SIG-M5 (cell line): ENCODE measurements around the gene GJC1.
"Not testable (repeated sequence)": the region's sequence is repeated elsewhere in the genome, so short reads cannot be mapped to it uniquely, and the experiment has no call there.

ENCODE experiments used
- DNase-seq: peaks from one replicate; lab custom pipeline; 2025; lab: John Stamatoyannopoulos, UW

Gene GJC1

DNA sequence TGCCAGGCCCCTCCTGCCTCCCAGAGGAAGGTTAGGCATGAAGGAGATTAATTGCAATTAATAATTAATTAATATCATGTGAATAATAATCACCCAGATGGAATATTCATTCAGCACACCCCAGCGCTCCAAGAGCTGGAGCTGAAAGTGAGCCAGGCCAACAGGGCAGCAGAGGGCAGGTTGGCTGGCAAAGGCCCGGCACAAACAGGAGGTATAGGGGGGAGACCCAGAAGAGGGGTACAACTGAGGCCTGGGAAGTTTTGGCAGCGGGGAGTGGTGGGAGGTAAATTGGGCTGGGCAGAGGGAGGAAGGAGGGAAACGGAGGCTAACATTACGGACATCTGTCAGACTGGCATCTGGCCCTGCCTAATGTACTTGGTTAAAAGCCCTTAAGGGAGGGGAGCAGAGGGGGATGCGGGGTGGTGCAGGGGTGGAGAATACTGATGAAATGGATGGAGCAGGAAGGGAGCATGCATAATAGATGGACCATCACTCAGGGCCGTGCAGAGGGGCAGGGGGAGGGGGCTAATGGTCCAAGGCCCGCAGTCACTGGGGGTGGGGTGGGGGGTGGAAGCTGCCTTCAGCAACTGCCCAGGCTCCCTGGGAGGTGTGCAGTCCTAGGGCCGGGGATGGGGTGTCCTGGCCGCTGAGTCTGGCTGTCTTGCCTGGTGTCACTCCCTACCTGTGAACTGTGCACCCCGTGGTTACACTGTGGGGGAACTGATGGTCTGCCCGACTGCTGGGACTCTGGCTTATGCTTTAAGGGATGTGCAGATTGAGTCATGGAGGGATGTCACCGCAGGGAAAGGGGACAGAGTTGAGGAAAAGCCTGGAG lies 69.4 kb downstream of the GJC1 start:
- DNase-seq = no peak

DNA sequence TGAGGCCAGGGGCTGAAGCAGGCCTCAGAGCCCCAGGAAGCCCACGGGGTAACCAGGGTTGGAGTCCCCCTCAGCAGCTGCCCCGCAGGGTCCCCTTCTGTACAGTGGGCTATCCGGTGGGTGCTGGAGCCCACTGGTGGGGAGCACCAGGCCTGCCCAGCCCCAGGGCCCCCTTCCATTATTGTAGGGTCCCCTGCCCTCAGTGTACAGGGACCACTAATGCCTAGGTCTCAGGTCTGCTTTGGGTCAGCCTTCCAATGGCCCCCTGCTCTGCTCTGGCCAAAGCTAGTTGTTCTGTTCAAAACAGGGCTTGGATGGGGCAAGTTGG lies 70.2 kb downstream of the GJC1 start:
- DNase-seq = no peak

DNA sequence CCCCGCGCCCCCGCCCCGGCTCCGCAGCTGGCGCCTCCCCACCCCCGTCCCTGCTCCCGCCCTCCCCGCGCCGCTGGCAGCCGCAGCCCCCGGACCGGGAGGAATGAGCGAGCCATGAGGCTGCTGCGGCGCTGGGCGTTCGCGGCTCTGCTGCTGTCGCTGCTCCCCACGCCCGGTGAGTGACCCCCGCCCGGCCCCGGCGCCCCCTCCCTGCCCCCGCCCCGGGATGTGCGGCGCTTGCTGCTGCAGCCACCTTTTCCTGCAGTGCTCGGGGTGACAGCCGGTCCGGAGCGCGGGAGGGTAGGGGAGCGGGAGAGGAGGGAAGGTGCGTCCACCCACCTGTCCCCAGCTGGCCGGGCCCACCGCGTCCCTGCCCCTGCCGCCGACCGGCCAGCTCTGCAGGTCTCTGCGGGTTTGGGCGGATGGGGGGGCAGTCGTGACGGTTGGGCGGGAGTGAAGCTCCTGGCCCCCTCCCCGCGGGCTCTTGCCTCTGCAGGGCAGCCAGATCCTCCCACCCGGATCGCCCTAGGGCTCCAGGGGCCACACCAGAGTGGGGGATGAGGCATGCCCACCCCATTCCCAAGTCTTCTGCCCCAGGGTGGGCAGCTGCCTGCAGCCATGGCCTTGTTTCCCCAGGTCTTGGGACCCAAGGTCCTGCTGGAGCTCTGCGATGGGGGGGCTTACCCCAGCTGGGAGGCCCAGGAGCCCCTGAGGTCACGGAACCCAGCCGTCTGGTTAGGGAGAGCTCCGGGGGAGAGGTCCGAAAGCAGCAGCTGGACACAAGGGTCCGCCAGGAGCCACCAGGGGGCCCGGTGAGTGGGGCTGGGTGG lies 70.8 kb downstream of the GJC1 start:
- DNase-seq = no peak

DNA sequence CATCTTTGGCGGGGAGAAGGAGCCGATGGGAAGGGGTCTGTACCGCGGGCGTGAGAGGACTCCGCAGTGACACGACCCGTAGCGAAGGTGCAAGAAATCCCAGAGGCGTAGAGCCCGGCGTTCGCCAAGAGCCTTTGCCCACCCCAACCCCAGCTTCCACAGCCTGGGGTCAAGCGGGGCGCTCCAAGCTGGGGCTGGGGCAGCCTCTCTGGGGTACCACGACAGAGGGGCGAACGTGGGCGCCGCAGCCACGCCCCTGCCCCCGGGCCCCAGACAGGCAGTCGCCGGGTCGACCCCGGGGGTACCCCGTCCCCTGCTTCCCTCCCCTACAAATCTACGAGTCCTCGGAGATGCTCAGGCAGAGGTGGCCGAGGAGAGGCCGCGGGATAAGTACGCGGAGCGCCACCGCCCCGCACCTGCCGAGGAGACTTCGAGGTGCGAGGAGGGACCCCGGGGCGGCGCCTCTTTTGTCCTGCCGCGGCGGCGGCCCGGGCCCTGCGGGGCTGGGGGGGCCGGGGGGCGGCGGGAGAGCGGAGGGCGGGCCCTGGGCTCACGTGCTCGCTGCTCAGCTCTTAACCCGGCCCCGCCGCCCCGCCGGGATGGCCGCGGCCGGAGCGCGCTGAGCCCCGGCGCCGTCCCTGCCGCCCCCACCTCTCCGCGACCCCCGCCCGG lies 71.5 kb downstream of the GJC1 start, which contains the start of gene ADAM11:
TSS of gene ADAM11 (plus strand) at position 575 of the 672 bp plus-strand sequence. CDS start 212 bp downstream, outside the sequence.
- DNase-seq = no peak

DNA sequence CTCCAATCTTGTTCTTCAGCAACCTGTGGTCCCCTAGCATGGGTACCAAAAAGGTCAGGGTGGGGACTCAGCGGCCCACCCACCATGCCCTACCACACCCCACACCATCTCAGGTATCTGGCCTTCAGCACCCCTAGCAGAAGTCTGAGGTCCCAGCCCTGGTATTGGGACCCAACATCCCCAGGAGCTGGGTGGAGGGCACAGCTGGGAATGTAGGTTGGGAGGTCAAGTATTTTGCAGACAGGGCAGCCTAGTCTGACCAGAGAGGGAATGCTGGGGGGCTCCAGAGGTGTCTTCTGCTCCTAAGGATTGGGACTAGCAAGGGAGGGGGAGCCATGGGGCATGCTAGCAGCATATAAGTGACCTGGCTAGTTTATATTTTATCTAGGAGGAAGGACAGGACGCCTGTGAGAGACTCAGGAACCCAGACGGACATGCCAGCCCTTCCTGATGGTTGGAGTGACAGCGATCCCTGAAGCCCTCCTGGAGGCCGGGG lies 72.1 kb downstream of the GJC1 start:
- DNase-seq = no peak

DNA sequence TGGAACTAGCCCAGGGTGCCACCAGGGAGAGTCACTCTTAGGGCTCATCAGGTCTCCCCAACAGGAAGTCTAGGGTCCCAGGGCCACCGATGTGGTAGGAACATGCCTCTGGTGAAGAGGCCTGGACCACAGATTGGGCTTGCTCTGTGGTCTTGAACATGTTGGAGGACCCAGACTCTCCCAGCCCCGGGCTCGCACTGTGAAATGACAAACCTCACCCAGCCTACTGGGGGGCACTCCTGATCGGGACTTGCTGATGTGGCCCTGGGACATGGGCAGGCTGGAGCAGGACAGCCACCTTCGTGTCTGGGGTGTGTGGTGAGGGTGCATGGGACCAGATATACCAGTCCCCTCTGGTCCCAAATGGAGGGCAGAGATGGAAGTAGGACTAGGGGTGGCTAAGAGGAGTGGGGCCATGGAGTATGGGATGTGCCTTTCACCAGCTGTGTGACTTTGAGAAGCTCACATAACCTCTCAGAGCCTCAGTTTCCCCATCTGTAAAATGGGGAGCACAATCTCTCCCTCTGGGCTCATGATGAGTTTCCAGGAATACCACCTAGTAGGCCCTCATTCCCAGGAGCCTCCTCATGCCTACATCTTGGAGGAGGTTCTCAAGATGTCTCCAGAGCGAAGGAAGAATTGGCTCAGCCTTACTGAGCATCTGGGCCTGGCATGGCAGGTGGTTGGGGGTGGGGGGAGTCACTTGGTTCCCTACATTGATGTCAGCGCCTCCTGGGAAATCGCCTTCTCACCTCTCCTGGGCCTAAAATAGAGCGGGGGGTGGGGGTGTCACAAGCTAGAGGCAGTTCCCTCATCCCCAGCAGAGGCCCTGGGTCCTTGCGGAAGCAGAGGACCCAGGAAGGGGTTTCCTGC lies 72.8 kb downstream of the GJC1 start:
- no peak for DNase-seq

DNA sequence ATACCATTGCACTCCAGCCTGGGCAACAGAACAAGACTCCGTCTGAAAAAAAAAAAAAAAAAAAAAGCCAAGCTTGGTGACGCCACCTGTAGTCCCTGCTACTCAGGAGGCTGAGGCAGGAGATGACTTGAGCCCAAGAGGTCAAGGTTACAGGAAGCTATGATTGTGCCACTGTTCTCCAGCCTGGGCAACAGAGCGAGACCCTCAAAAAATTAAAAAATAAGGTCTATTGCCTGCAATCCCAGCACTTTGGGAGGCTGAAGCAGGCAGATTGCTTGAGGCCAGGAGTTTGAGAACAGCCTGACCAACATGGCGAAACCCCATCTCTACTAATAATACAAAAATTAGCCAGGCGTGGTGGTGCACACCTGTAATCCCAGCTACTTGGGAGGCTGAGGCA lies 74.9 kb downstream of the GJC1 start:
- not testable (repeated sequence) for DNase-seq

DNA sequence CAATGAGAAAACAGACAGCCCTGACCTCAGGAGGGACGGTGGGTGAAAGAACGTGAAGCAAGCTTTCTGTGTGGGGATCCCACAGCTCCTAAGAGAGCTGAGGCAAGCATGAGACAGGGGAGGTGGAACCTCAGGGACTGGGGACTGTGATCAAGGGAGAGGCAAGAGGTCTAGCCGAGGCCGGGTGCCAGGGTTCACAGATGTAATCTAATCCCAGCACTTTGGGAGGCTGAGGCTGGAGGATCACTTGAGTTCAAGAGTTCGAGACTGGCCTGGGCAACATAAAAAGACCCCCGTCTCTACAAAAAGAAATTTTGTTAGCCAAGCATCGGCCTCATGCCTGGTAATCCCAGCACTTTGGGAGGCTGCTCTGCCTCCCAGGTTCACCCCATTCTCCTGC lies 75.8 kb downstream of the GJC1 start:
- DNase-seq = no peak

DNA sequence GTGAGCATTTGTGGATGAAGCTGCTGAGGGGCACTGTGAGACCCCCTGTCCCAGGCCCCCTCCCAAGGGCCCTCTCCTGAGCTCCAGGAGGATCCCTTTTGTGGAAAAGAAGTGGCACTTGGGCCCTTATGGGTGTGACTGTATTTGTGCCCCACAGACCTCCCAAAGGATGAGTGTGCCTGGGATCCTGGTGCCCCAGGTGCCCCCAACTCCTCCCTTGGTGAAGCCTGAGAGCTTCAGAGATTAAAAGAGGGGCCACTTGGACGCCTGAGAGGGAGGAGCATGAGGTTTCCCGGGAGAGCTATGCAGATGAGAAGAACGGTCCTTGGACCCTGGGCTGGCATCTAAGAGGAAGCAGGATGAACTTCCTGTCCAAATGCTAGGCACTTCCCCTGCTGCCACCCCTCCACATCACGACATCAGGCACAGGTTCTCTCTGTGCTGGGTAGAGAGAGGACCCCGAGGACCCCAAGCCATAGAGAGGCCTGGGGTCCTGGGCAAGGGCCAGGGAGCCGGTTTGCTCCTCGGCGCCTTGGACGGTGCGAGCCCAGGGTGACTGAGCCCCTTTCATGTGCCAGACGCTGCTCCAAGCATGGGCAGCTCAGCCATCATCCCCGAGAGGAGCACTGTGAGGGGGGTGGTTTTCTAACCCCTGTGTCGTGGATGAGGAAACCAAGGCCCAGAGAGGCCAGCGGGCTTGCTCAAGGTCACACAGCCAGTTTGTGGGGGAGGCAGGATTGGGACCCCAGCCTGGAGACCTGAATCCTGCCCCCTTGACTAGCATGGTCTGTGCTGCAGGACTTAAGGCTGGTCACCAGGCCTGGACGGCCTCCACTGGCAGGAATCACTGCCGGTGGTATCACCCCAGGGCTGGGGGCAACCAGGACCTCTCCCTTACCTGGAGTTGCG lies 76.9 kb downstream of the GJC1 start:
- DNase-seq = no peak

DNA sequence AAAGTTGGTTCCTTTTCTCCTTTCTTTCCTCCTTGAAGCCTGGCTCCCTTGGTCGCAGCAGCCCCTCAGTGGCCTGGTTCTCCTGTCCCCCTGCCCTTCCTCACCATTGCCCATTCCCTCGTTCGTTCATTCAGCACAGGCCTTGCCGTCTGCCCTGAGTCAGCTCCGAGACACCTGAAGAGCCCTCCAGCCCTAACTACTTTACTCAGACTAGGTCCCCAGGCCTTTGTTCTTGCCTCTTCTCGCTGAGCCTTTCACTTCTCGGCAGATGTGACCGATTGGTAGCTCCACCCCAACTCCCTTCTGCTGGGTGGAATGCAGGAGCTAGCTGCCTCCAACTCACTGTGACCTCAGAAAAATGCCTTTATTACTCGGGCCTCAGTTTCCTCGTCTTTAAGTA lies 78.3 kb downstream of the GJC1 start:
- no peak for DNase-seq

DNA sequence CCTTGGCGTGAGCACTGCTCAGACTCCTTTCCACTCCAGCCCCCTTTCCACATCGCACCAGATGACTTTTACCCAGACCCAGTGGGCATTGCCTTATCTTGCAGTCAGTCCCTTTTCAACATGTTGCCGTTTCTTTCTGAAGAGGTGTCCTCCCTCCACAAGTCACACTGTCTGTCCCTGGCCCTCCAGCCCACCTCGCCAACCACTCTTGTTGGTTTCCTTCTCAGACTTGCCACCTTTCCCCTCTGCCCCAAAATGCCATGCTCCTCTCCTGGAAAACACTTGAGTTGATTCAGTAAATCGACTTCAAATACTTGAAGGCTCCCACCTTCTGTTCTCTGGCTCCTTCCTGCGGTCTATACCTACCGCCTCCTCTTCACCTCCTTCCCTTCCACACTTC lies 78.8 kb downstream of the GJC1 start:
- no peak for DNase-seq

DNA sequence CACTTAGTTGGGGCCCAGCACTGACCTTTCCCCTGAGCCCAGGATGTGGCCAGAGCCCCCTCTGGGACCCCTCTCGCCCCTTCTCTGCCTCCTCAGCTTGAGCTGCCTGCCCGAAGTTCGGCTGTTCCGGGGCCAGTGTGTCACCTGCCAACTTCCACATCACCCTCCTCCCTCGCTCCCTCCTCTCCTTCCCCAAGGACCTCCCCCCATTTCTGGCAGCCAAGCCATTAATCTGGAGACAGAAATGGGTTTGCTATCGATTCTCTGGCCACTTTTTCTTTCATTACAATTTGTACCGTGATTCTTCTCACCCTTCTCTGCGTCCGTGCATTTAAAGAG lies 80.1 kb downstream of the GJC1 start:
- no peak for DNase-seq

DNA sequence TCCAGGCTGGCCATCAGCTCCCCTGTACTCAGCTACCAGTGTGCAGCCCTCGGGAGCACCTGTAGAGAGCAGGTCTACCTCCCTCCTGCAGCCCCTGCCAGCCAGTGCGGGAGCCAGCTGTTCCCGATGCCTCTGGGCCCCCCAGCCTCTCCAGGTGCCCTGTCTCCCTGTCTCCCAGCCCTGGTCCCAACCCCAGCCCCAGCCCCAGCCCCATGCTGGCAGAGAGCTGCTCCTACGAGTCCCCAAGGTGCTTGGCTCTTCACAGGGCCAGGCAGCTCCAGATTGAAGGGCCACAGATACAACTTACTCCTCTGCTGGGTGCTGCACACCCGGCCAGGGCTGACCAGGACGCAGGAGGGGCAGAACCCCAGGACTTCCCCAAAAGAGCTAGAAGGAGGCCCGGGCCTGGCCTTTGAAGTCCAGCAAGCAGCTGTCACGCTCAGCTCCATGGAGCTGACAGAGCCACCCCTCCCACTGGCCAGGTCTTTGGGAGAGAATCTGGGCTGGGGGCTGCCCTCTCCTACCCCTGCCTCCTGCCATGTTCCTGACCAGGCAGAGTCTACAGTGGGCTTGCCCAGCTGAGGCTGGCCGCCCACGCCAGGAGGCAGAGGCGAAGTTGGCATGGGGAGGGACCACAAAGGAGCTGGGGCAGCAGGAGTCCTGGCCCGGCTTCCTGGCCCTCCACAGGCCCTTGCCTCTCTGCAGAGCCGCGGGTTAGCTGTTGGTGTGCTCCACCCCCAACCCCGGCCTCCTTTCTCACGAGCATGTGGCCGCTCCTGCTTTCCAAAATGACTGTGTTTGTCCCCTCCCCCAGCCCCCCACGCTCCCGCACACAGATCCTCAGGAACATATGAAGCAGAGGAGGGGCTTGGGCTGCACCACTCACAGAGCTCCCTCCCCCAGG lies 80.8 kb downstream of the GJC1 start:
- DNase-seq = no peak
